Loucy (cell line): ENCODE results near the gene PLAAT2.

Experiments used
- H2AFZ ChIP-seq: fragments of 200-600 bp; sonication (generic); 2 replicates; pipeline ENCODE4 v1.6.0; 2016; ENCODE audit warnings: antibody characterized with exemption, mild to moderate bottlenecking, low read length, moderate library complexity
- H3F3A ChIP-seq: fragments of 200-600 bp; 2 replicates; pipeline ENCODE4 v1.6.0; 2016; ENCODE audit warnings: antibody characterized with exemption, low read depth, mild to moderate bottlenecking
- H3K27me3 ChIP-seq: fragments of 200-600 bp; sonication (generic); 2 replicates; pipeline ENCODE4 v1.6.1; 2014; ENCODE audit warnings: low read length, mild to moderate bottlenecking; ENCODE audit not compliant: insufficient read depth, poor library complexity, severe bottlenecking
- H3K36me3 ChIP-seq: fragments of 200-600 bp; sonication (generic); 2 replicates; pipeline ENCODE4 v1.6.1; 2016; ENCODE audit warnings: low read length; ENCODE audit not compliant: insufficient read depth
- H3K4me1 ChIP-seq: fragments of 200-600 bp; sonication (generic); 2 replicates; pipeline ENCODE4 v1.5.1; 2014; ENCODE audit warnings: low read length, mild to moderate bottlenecking; ENCODE audit not compliant: insufficient read depth, poor library complexity, severe bottlenecking
- H3K4me2 ChIP-seq: fragments of 200-600 bp; sonication (generic); 2 replicates; pipeline ENCODE4 v1.6.0; 2014; ENCODE audit warnings: antibody characterized with exemption, low read length, low read depth, mild to moderate bottlenecking; ENCODE audit not compliant: poor library complexity, severe bottlenecking
- H3K4me3 ChIP-seq: fragments of 200-600 bp; sonication (generic); 2 replicates; pipeline ENCODE4 v1.5.1; 2014; ENCODE audit warnings: low read length, mild to moderate bottlenecking, mixed read lengths; ENCODE audit not compliant: poor library complexity, severe bottlenecking
- H3K79me2 ChIP-seq: fragments of 200-600 bp; sonication (generic); 2 replicates; pipeline ENCODE4 v1.6.1; 2014; ENCODE audit warnings: low read length; ENCODE audit not compliant: insufficient read depth
- H3K9ac ChIP-seq: fragments of 200-600 bp; sonication (generic); 2 replicates; pipeline ENCODE4 v1.6.0; 2014; ENCODE audit warnings: mild to moderate bottlenecking, low read depth, low read length, moderate library complexity; ENCODE audit not compliant: poor library complexity, severe bottlenecking
- H3K9me2 ChIP-seq: fragments of 200-600 bp; sonication (generic); replicated peaks from 2 replicates; pipeline ENCODE4 v1.6.1; 2016; ENCODE audit warnings: low read depth, low read length, mixed read lengths
- H3K9me3 ChIP-seq: fragments of 200-600 bp; sonication (generic); 2 replicates; pipeline ENCODE4 v1.6.1; 2014; ENCODE audit warnings: mild to moderate bottlenecking, antibody characterized with exemption, low read length, low read depth; ENCODE audit not compliant: insufficient read depth
- H4K20me1 ChIP-seq: fragments of 200-600 bp; sonication (generic); 2 replicates; pipeline ENCODE4 v1.6.0; 2014; ENCODE audit warnings: antibody characterized with exemption, low read length, mild to moderate bottlenecking; ENCODE audit not compliant: insufficient read depth, poor library complexity, severe bottlenecking
- EZH2phosphoT487 ChIP-seq: fragments of 200-600 bp; IDR thresholded peaks from 2 replicates; pipeline ENCODE4 v1.6.1; 2018; ENCODE audit warnings: antibody characterized with exemption, mild to moderate bottlenecking, moderate library complexity, borderline replicate concordance
- TF ChIP-seq, protein P1 (sequence below): fragments of 200-600 bp; sonication (generic); conservative IDR thresholded peaks from 2 replicates; pipeline ENCODE4 v1.5.1; 2014; ENCODE audit warnings: mild to moderate bottlenecking, antibody characterized with exemption, low read length

The PLAAT2 gene

DNA sequence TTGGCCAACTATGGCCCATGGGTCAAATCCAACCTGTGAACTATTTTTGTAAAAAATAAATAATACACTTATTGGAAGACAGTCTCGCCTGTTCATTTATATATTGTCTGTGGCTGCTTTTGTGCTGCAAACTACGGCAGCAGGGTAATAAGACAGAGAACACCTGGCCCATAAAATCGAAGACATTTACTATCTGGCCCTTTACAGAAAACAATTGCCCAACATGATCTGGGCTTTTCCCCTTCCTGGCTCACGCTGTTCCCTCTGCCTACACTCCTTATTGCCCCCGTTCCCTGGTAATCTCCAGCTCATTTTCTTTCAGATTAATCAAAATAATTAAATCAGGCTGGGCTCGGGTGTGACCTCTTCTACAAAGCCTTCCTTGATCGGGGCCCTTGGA lies 5.6 kb downstream of the PLAAT2 start:
- Histone ChIP-seq H3K4me2 (no peak overlapping the region), H3K9me2 (no peaks in the 10 kb centered on the region), H2AFZ (no peak overlapping the region), H3K27me3 (no peaks in the 10 kb centered on the region), H3K4me3 (no peak overlapping the region), H3K4me1 (peaks cover 84% of the 10 kb centered on the region), H3K79me2 (no peaks in the 10 kb centered on the region), H3K36me3 (no peaks in the 10 kb centered on the region), H3K9ac (no peak overlapping the region), H3K9me3 (no peaks in the 10 kb centered on the region), H4K20me1 (no peaks in the 10 kb centered on the region), H3F3A (no peaks in the 10 kb centered on the region; the same call in 1 of the 2 replicates)
- TF ChIP-seq, protein P1, sequence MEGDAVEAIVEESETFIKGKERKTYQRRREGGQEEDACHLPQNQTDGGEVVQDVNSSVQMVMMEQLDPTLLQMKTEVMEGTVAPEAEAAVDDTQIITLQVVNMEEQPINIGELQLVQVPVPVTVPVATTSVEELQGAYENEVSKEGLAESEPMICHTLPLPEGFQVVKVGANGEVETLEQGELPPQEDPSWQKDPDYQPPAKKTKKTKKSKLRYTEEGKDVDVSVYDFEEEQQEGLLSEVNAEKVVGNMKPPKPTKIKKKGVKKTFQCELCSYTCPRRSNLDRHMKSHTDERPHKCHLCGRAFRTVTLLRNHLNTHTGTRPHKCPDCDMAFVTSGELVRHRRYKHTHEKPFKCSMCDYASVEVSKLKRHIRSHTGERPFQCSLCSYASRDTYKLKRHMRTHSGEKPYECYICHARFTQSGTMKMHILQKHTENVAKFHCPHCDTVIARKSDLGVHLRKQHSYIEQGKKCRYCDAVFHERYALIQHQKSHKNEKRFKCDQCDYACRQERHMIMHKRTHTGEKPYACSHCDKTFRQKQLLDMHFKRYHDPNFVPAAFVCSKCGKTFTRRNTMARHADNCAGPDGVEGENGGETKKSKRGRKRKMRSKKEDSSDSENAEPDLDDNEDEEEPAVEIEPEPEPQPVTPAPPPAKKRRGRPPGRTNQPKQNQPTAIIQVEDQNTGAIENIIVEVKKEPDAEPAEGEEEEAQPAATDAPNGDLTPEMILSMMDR: no peak

DNA sequence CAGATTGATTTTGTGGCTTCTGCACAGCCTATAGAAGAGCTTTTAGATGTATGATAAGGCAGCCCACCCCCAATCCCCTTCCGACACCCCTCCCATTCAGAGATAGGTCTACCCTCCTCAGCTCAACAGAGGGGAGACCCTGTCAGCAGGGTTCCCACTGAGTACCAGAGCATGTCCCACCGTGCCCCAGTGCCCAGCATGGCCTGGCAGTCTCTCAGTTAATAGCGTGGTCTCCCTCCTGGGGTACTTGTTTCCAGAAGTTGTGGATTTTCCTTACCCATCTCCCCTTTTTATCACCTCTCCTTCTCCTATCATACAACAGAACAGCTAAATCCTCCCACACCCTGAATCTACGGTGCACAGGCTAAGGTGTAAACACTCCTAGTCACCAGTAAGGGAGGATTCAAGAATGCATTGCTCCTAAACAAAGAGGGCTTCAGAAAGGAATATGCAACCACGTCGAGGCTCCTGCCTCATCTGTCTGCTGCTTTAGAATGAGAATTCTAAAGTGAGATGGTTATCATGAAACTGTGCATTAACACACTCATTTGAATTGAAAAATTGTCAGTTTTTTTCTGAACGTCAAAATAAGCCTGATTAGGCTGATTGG lies 6.7 kb downstream of the PLAAT2 start:
- TF ChIP-seq, protein P1: no peak
- TF ChIP-seq EZH2phosphoT487: no peak
- peak overlapping the region; percentile 5 for H3K9ac ChIP-seq
- H2AFZ ChIP-seq: no peak overlapping the region
- no peaks in the 10 kb centered on the region for H3K9me2 ChIP-seq
- no peak overlapping the region for H3K4me2 ChIP-seq
- H3K9me3 ChIP-seq: no peaks in the 10 kb centered on the region
- no peaks in the 10 kb centered on the region for H3K36me3 ChIP-seq
- H4K20me1 ChIP-seq: no peaks in the 10 kb centered on the region
- H3K79me2 ChIP-seq: no peaks in the 10 kb centered on the region
- H3K4me1 ChIP-seq: peaks cover 93% of the 10 kb centered on the region
- no peak overlapping the region for H3K4me3 ChIP-seq
- peaks cover 4% of the 10 kb centered on the region; the same call in 1 of the 2 replicates for H3F3A ChIP-seq
- no peaks in the 10 kb centered on the region for H3K27me3 ChIP-seq

DNA sequence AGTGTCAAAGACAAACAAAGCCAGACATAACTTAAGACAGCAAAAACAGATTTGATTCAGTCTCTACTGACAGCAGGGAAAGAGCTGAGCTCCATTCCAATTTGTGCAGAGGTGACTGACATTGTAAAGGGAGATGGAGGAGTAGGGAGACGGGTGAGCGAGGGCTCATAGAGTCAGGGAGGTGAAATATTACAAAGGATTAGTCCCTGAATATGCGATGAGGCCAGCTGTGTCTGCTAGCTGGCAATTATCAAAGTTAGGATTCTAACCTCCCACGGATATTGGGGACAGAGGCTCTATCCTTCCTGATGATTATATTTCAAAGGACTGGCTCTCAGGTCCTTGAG lies 8.3 kb downstream of the PLAAT2 start:
- Histone ChIP-seq H4K20me1 (no peaks in the 10 kb centered on the region), H3K4me2 (peak overlapping the region; percentile 79), H3K36me3 (no peaks in the 10 kb centered on the region), H3K9me2 (no peaks in the 10 kb centered on the region), H3K9me3 (no peaks in the 10 kb centered on the region), H3K9ac (peak overlapping the region; percentile 64), H3K79me2 (no peaks in the 10 kb centered on the region), H3K4me1 (peaks cover 81% of the 10 kb centered on the region), H3K4me3 (no peak overlapping the region), H3K27me3 (no peaks in the 10 kb centered on the region), H2AFZ (no peak overlapping the region), H3F3A (peaks cover 5% of the 10 kb centered on the region; the same call in 1 of the 2 replicates)
- TF ChIP-seq, protein P1: no peak
- TF ChIP-seq EZH2phosphoT487: no peak
